ENCODE measurements around the gene NPHP4.

GRCh38 chr1:5815716-5816115 is 176.5 kb downstream of the NPHP4 start:
- no peak for TF ChIP-seq ZNF121 (CRISPR knock-in tag; IDR thresholded peaks at IDR 0.05)
- no peak for TF ChIP-seq CTCF (IDR thresholded peaks at IDR 0.05)
- no peak for TF ChIP-seq FOXJ3 (CRISPR knock-in tag; IDR thresholded peaks at IDR 0.05; ENCODE audit: borderline replicate concordance)
- no peak for TF ChIP-seq ATF1 (CRISPR knock-in tag; IDR thresholded peaks at IDR 0.05)
- TF ChIP-seq SP1 (CRISPR knock-in tag; conservative IDR thresholded peaks at IDR 0.05): no peak
- no peak for TF ChIP-seq E2F5 (CRISPR knock-in tag; IDR thresholded peaks at IDR 0.05)
- TF ChIP-seq USF2 (CRISPR knock-in tag; IDR thresholded peaks at IDR 0.05): no peak
- TF ChIP-seq ETV6 (CRISPR knock-in tag; IDR thresholded peaks at IDR 0.05): no peak
- no peak for TF ChIP-seq AFF4 (CRISPR knock-in tag; IDR thresholded peaks at IDR 0.05; ENCODE audit: borderline replicate concordance)
- no peak for TF ChIP-seq MAX (CRISPR knock-in tag; IDR thresholded peaks at IDR 0.05)
- TF ChIP-seq FOXP1 (CRISPR knock-in tag; IDR thresholded peaks at IDR 0.05; ENCODE audit: borderline replicate concordance): no peak
